Gastrocnemius medialis (tissue), 4 donors: ENCODE measurements around the gene INTS13. TPM values are rescaled to one million over a fixed set of nuclear protein-coding genes. Genes with fewer than 3 reads are reported as not detected.

Experiments used
- ATAC-seq, 2 donors: fragments of 150-250 bp; one replicate each; pipeline ENCODE4 v1.9.1; 2016
- DNase-seq, 2 donors: peaks; one replicate each; pipeline ENCODE4 v3.0.0-alpha.2; 2019
- H3K27ac ChIP-seq, 4 donors: fragments of 200-600 bp; sonication (generic); 1 replicate in 1 of 4; 2 replicates in 3 of 4; pipeline ENCODE4 v1.5.1; 2016 to 2018; ENCODE audit warnings: mild to moderate bottlenecking in 2 of 4, moderate library complexity in 1 of 4
- H3K27me3 ChIP-seq, 3 donors: fragments of 200-600 bp; sonication (generic) in 2 of 3; 1 replicate in 1 of 3; 2 replicates in 2 of 3; pipeline versions ENCODE4 v1.5.1 to v1.6.0; 2016 to 2019; ENCODE audit warnings: mild to moderate bottlenecking in 1 of 3, moderate library complexity in 1 of 3
- H3K36me3 ChIP-seq, 2 donors: fragments of 200-600 bp; sonication (generic) in 1 of 2; one replicate each; pipeline ENCODE4 v1.5.1; 2017 to 2018
- H3K4me1 ChIP-seq, 2 donors: fragments of 200-600 bp; sonication (generic) in 1 of 2; one replicate each; pipeline ENCODE4 v1.5.1; 2016 to 2017; ENCODE audit warnings: mild to moderate bottlenecking in 2 of 2
- H3K4me3 ChIP-seq, 4 donors: fragments of 200-600 bp; sonication (generic) in 3 of 4; 1 replicate in 1 of 4; 2 replicates in 3 of 4; pipeline ENCODE4 v1.5.1; 2016 to 2019; ENCODE audit warnings: mild to moderate bottlenecking in 2 of 4
- H3K9me3 ChIP-seq, 3 donors: fragments of 200-600 bp; sonication (generic) in 2 of 3; 1 replicate in 1 of 3; 2 replicates in 2 of 3; pipeline ENCODE4 v1.5.1; 2016 to 2019
- CTCF ChIP-seq, 5 experiments: fragments of 450-650 bp in 3 of 5; fragments of 200-600 bp in 2 of 5; sonication (generic) in 2 of 5; IDR thresholded peaks in 4 of 5; conservative IDR thresholded peaks in 1 of 5; 1 replicate in 4 of 5; 2 replicates in 1 of 5; pipeline ENCODE4 v1.5.1; 2016 to 2019; ENCODE audit warnings: antibody characterized with exemption in 5 of 5, mild to moderate bottlenecking in 3 of 5, moderate library complexity in 3 of 5
- POLR2A ChIP-seq, 2 donors: fragments of 450-650 bp; IDR thresholded peaks; one replicate each; pipeline ENCODE4 v1.6.1; 2017; ENCODE audit warnings: antibody characterized with exemption in 2 of 2, mild to moderate bottlenecking in 2 of 2, moderate library complexity in 2 of 2
- in situ Hi-C, 4 donors: fragments of 200-750 bp; cut with MboI; loops; one replicate each; pipeline versions ENCODE4 v1.15.0 to v1.8.0; 2017; ENCODE audit warnings: low sequenced_read_pairs in 4 of 4
- intact Hi-C: fragments of 100-400 bp; cut with DNase I; formaldehyde crosslinking; loops from one replicate; pipeline ENCODE4 v1.15.1; 2023; ENCODE audit warnings: low total_unique reads
- total RNA-seq, 4 donors: library from RNA; depleted of rRNA; stranded (reverse); fragments of >200 nt; gene quantifications; one replicate each; pipeline versions ENCODE4 v1.1.0 to v1.2.3, GENCODE V29; 2016

Gene INTS13
- total RNA-seq, 4 donors from 2014 or later = 21.3 to 39.9 (median 32.7) TPM

GRCh38 chr12:26938701-26939062, 901 bp upstream of the INTS13 start:
- intact Hi-C loops (loop anchor here (1.0 to 10.0 kb wide), 4 partner anchors 76 to 1254 kb away; partner anchors contain the start of genes CCDC91, ITPR2, PPFIBP1 and TM7SF3), in situ Hi-C loops (loop anchor here in 2 of 4 donors (5.0 to 10.0 kb wide), 2 partner anchors 74 to 86 kb away; partner anchors contain the start of genes MED21 (in 1 of the 2) and TM7SF3 (in 1 of the 2))
- no peak for TF ChIP-seq CTCF (IDR thresholded peaks at IDR 0.05 in 4 of 5, conservative IDR thresholded peaks at IDR 0.05 in 1 of 5)
- TF ChIP-seq POLR2A (IDR thresholded peaks at IDR 0.05) = no peak
- Histone ChIP-seq H3K27ac (peak overlapping the region; percentile 94 to 97 (median 96)), H3K9me3 (no peaks in the 10 kb centered on the region), H3K27me3 (no peaks in the 10 kb centered on the region), H3K36me3 (no peaks in the 10 kb centered on the region), H3K4me1 (peaks cover 57 to 75% of the 10 kb centered on the region in 2 donors), H3K4me3 (peak overlapping the region; percentile 68 to 99 (median 90))
- DNase-seq = no peak
- peak; percentile 31 for ATAC-seq

- Histone ChIP-seq H3K4me3 (peak overlapping the region; percentile 68 to 99 (median 90)), H3K36me3 (no peaks in the 10 kb centered on the region), H3K4me1 (peaks cover 57 to 63% of the 10 kb centered on the region in 2 donors), H3K27ac (peak overlapping the region; percentile 94 to 97 (median 96)), H3K9me3 (no peaks in the 10 kb centered on the region), H3K27me3 (no peaks in the 10 kb centered on the region)
- in situ Hi-C loops = loop anchor here in 2 of 4 donors (5.0 to 10.0 kb wide), 2 partner anchors 75 to 87 kb away; partner anchors contain the start of genes MED21 (in 1 of the 2) and TM7SF3 (in 1 of the 2)
- ATAC-seq = no peak
- TF ChIP-seq POLR2A (IDR thresholded peaks at IDR 0.05) (no peak), CTCF (IDR thresholded peaks at IDR 0.05 in 4 of 5, conservative IDR thresholded peaks at IDR 0.05 in 1 of 5) (no peak)
- intact Hi-C loops = loop anchor here (5.0 to 10.0 kb wide), 2 partner anchors 587 to 1255 kb away; partner anchors contain the start of genes CCDC91 and PPFIBP1
- DNase-seq = no peak
Measured at GRCh38 chr12:26937443-26937862, 328 bp downstream of the INTS13 start.

GRCh38 chr12:26936559-26937442, 980 bp downstream of the INTS13 start:
- peaks cover 55 to 58% of the 10 kb centered on the region in 2 donors for H3K4me1 ChIP-seq
- DNase-seq (no peak), ATAC-seq (no peak)
- no peaks in the 10 kb centered on the region for H3K9me3 ChIP-seq
- H3K27me3 ChIP-seq = no peaks in the 10 kb centered on the region
- in situ Hi-C loops (loop anchor here in 2 of 4 donors (5.0 to 10.0 kb wide), 2 partner anchors 76 to 88 kb away; partner anchors contain the start of genes MED21 (in 1 of the 2) and TM7SF3 (in 1 of the 2)), intact Hi-C loops (loop anchor here (5.0 to 10.0 kb wide), 2 partner anchors 588 to 1256 kb away; partner anchors contain the start of genes CCDC91 and PPFIBP1)
- H3K27ac ChIP-seq = peak overlapping the region; percentile 94 to 97 (median 96)
- peaks cover 0 to 4% of the 10 kb centered on the region in 2 donors for H3K36me3 ChIP-seq
- H3K4me3 ChIP-seq = peak overlapping the region; percentile 68 to 99 (median 90)
- TF ChIP-seq POLR2A (IDR thresholded peaks at IDR 0.05) (no peak), CTCF (IDR thresholded peaks at IDR 0.05 in 4 of 5, conservative IDR thresholded peaks at IDR 0.05 in 1 of 5) (no peak)

GRCh38 chr12:26935636-26936378, 2.0 kb downstream of the INTS13 start:
- no peak for TF ChIP-seq POLR2A (IDR thresholded peaks at IDR 0.05)
- no peak for TF ChIP-seq CTCF (IDR thresholded peaks at IDR 0.05 in 4 of 5, conservative IDR thresholded peaks at IDR 0.05 in 1 of 5)
- peaks cover 0 to 4% of the 10 kb centered on the region in 2 donors for H3K36me3 ChIP-seq
- peaks cover 46 to 48% of the 10 kb centered on the region in 2 donors for H3K4me1 ChIP-seq
- intact Hi-C loops = loop anchor here (5.0 to 10.0 kb wide), 2 partner anchors 589 to 1256 kb away; partner anchors contain the start of genes CCDC91 and PPFIBP1
- H3K27ac ChIP-seq = peak overlapping the region in 2 of 4 donors; percentile 24 to 94
- ATAC-seq (no peak), DNase-seq (no peak)
- no peak overlapping the region for H3K4me3 ChIP-seq
- no peaks in the 10 kb centered on the region for H3K9me3 ChIP-seq
- in situ Hi-C loops = loop anchor here in 2 of 4 donors (5.0 to 10.0 kb wide), 2 partner anchors 76 to 89 kb away; partner anchors contain the start of genes MED21 (in 1 of the 2) and TM7SF3 (in 1 of the 2)
- no peaks in the 10 kb centered on the region for H3K27me3 ChIP-seq
